NCI-H1092 (cell line): ENCODE data around the gene LAMA4.

Source experiments
- DNase-seq: peaks from one replicate; lab custom pipeline; 2025; lab: John Stamatoyannopoulos, UW

LAMA4 gene

DNA sequence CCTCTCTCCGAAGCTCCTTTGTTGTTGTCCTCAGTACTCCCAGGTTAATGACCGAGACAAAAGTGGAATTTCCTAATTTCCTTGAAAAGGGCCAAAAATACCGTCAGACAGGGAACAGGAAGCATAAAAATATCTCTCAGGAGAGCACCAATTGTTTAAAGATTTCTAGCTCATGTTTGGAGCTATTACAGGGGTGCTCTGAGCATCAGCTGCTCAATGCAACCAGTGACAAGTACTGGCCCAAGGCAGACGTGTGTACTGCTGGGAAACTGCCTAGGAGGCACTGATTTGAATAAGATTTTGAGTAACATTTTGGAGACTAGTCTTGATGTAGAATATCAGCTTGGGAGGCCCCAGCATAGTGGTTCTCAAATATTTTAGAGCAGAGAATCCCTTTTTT is 17.3 kb downstream of the LAMA4 start:
- DNase-seq: no peak

DNA sequence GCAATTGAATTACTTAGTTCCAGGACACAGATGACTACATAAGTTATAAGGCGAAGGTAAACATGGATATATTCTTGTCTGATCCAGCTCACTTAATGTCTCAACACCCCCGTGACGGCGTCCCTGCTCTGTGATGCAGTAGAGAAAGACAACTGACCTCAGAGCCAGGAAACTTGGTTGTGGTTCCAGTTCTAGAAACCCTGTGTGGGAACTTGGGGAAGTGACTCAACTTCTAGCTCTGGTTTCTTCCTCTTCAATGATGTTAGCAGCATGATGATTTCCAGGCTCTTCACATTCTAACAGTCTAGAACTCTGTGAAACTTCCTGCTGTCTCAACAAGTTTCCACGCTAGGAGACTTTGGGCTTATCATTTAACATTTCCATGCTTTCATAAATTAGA is 18.4 kb downstream of the LAMA4 start:
- DNase-seq: no peak

DNA sequence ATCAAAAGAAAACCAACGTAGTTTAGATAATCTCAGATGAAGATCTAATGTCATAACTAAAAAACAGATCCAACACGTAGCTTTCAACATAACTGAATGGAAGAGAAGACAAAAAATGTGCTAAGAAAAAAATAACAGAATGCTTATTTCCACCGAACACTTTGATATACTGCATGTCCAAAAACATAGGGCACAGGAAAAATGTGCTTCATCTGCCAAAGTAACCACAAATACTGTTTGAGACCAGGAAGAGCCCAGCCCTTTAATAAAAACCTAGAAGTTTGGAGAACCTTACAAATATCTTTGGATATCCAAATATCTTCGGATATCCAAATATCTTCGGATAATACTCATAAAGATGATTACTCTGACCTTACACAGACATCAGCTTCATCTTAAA is 19.8 kb downstream of the LAMA4 start:
- no peak for DNase-seq

DNA sequence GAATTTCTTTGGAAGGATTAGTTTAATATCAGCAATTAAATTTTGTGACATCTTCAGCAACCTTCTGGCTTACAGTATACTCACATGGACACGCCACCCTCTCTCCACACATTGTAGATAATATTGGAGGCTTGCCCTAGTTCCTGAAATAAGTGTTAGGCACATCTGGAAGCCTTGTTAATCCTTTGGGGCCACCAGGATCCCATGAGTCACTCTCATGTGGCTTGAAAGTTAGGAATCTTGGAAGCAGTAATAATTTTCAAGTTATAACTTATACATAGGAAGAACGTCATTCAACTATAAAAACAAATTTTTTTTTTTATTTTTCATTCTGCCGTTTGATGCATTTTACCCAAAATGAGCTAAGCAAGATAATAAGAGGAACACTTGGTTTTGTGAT is 20.5 kb downstream of the LAMA4 start:
- DNase-seq: no peak

DNA sequence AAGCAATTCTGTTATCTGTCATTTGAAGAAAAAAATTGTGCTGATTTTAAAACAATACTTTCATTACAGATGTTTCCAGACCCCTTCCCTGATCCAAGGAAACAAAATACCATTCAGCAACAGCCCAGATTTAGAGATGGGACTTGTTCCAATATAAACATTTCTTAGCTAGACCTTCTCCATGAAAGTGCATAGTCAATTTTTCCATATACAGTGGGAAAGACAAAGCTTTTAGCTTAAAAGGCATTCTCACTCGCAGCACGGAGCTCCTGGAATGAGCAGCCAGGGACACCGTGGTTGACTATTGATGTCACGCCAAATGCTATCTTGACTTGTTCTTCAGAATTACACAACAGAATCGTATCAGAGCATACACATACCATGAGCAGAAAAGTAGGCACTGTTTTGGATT is 21.5 kb downstream of the LAMA4 start:
- no peak for DNase-seq

DNA sequence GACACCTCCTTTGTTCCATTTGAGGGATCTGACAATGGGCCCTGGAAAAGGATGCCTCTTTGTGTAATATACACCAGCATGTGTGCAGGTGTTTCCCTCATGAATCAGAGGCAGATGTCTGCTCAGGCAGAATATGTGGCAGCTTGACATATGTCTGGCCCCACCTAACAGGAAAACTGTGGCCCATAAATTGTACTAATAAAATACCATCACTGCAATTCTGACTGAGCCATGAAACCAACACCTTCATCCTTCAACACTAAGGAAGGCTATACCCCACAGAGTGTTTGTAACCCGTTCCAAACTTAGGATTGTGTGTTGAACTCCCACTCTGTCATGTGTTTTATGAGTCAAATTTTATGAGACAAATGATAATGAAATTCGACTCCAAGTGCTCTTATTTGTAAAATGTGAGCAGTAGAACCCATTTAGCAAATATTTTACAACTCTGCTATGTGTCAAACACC is 22.7 kb downstream of the LAMA4 start:
- DNase-seq: no peak

DNA sequence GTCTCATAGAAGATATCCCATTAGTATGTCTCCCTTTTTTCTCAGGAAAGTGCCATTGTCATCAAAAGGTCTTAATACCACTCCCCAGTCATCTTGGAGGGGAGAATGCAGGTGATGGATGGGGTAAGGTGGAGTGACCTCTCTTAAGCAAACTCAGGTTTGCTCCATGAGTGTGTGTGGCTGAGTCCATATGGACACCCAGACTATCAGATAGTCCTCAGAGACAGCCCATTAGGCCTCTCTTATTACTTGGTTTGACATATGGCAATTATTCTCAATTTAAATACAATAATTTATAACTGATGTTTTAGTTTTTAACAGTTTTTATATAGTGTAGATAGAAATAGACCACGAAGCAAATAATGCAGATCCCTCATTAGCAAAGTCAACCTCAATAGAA is 23.2 kb downstream of the LAMA4 start:
- DNase-seq: no peak

DNA sequence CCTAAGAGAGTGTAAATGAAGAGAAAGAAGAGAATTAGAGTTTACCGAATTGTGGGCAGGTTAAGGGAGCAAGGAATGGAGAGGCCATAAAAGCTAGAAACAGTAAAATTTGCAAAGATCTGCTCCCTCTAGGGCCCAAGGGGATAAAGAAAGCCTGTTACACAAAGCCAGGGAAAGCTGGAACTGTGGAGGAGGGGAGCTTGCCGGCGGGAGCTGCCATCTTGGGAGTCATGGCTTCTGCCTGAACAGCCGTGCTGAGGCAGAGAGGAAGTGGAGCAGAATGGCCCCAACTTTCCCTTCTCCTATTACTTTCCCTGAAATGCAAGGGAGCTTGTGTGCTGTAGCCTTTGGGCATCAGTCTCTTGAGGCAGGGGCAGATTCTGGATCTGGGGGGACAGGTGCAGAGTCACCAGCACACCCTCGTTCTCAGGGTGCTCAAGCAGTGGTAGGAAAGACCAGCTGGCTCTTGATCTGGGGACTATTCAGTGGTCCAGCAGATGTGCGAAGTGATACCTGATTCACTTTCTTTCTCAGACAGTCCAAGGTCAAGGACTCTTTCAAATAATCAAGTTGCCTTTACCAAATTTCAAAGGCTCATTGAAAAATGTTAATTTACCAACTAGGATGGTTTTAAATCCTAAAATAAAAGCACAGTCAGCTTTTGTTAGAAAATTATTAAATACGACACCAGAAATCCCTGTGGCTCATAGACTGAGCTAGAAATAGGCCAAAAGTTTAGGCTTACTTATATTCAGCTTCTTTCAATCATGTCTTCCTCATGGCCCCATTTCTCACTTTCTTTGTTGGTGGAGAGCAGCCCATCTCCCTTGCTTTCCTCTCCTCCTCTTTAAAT is 25.7 kb downstream of the LAMA4 start:
- DNase-seq: no peak

GRCh38 chr6:112227992-112228391 is 26.4 kb downstream of the LAMA4 start:
- no peak for DNase-seq

GRCh38 chr6:112227411-112227810 is 27.0 kb downstream of the LAMA4 start:
- no peak for DNase-seq

- DNase-seq: no peak
These were observed 28.7 kb downstream of the LAMA4 start for GRCh38 chr6:112225691-112226090.

- no peak for DNase-seq
These were observed 30.3 kb downstream of the LAMA4 start for GRCh38 chr6:112224088-112224487.

DNA sequence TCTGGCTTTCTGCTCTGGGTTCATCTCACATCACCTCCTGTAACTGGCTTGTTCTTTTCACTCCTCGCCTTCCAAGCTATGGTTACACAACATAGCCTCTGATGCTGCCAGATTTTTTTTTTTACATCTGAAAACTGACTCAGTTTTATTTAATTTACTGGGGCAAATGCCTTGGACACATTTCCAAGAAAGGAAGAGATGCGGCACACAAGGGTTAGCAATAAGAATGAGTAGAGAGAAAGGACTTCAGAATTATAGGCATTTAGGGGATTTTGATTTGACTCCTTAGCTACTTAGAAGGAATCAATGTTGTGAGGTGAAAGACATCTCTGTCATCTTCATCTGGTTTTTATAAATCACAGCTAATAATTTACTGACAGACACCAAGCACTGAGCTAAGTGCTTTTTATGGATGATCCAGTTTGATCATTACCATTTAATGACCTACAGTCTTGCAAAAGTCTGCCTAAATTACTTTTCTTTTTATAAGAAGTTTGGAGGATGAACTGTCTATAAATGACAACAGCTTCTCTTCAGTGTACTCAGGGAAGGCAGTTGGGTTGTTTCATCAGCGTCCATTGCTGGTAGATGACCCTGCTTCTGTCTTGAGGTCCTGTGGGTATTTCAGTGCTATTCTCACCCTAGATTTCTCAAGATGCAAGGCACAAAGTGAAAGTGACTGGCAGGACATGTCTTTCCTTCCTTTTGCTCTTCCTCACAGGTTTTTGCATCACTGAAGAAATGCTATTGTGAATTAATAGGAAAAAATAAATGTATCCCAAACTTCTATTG is 31.1 kb downstream of the LAMA4 start:
- no peak for DNase-seq

DNA sequence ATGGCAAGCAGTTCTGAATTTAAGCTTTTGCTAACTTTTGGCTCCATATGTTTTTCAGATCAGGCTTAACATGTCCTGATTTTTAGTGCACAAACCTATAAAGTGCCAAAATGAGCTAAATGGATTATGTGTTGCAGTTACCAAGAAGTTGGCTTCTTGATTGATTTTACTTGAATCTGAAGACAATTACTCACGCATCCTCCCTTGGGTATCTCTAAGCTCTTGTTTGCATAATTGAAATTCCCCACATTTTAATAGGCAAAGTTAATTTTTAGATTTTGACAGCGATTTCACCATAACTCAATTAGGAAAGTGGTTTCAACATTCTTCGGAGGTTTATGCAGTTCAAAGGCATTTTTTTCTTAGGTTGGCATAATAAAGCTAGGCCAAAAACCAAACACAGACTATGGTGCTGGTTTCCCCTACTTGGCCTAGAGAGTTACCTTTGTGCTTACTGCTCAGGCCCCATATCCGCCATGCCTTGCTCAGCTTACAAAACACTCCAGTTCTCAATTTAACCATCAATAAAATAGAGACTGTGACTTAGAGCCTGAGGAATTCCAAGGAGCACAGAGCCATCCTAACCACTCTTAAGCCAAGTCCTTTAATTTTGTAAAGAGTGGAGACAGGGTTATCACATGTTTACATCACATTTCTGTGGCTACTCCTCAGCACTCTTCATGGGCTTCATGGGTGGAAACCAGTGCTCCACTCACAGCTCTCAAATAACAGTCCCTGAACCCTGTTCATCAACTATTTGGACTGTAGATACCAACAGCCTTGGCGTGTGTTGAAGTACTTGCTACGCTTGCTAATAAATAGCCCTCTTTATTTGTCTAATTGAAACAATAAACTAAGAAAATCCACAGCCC is 32.1 kb downstream of the LAMA4 start:
- no peak for DNase-seq

- no peak for DNase-seq
These were observed 32.8 kb downstream of the LAMA4 start for GRCh38 chr6:112221561-112221960.

GRCh38 chr6:112218563-112218962 is 35.8 kb downstream of the LAMA4 start:
- DNase-seq: no peak

DNA sequence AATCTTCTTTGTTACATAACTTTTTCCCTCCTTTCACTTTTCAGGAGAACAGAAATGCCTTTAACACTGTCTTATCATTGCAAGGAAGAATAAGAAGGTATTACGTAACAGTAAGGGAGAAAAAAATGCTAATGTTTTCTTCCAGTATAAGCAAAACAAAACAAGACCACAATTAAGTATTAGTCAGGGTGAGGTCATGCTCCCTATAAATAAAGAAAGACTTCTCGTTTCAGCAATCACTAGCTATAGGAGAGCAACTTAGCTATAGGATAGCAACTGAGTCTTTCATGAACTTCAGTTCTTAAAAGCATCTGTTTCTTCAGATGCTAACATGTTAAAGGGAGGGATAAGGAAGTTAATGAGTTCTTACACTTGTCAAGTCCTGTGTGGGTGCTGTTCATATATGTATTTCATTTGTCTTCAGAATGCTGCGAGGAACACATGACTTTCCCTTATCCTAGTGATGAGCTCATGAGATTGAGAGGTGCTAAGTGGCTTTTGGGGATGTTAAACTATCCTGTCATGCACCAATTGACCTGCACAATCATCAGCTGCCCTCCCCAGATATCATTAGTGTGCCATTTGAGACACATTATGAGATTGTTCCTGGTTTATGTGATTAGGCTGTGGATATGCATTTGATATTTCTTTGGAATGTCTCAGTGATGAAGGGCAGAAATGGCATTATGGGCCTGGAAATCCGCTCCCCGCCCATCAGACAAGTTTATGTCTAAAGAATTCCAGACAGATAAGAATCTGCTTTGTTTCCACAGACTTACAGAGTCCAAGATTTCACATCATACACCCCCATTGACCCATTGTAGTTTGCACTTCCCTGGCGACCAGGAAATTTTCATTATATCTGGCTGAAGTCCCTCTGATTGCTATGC is 37.5 kb downstream of the LAMA4 start:
- DNase-seq: no peak

GRCh38 chr6:112215488-112216284 is 38.7 kb downstream of the LAMA4 start:
- no peak for DNase-seq

- no peak for DNase-seq
These were observed 39.6 kb downstream of the LAMA4 start for GRCh38 chr6:112214739-112215269.

DNA sequence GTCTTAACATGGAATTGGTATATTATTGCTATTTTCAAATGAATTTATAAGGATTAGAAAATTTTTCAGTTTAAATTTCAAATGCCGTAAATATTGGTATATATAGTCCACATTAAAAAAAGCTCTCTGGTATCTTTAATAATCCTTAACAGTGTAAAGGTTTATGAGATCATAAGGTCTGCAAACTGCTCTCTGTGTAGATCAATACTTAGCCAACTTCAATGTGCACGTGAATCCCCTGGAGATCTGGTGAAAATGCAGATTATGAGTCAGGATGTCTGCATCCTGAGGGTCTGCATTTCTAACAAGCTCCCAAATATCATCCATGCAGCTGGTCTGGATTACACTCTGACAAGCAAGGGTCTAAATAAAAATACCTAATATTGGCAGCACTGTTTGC is 43.5 kb downstream of the LAMA4 start:
- no peak for DNase-seq
